GM12864 (cell line): Measurements from ENCODE around the gene CMC4.
A peak's percentile ranks its signal among the peaks of the same experiment; 100 is the strongest.

Experiments
- DNase-seq: peaks from one replicate; pipeline ENCODE4 v3.0.0-alpha.2; 2011; ENCODE audit warnings: low read depth
- H3K4me3 ChIP-seq: 2 replicates; pipeline ENCODE4 v1.5.1; 2011; ENCODE audit warnings: mild to moderate bottlenecking, low read depth, low read length, control low read depth
- CTCF ChIP-seq: IDR thresholded peaks from 2 replicates; pipeline ENCODE4 v1.5.1; 2011; ENCODE audit warnings: low read depth, mild to moderate bottlenecking, moderate library complexity, low read length, control low read depth, inconsistent platforms; ENCODE audit errors: missing control alignments

CMC4 gene

GRCh38 chrX:155094468-155095061 is 23.6 kb upstream of the CMC4 start:
- peak; percentile 45 for TF ChIP-seq CTCF
- no peak for DNase-seq
- no peak overlapping the region for H3K4me3 ChIP-seq

GRCh38 chrX:155086961-155087735 is 16.2 kb upstream of the CMC4 start:
- H3K4me3 ChIP-seq, result no peak overlapping the region
- DNase-seq, result no peak
- no peak for TF ChIP-seq CTCF

- H3K4me3 ChIP-seq, result no peak overlapping the region
- TF ChIP-seq CTCF, result peak; percentile 54
- no peak for DNase-seq
Observed at GRCh38 chrX:155086202-155086840, 15.4 kb upstream of the CMC4 start.

- TF ChIP-seq CTCF, result no peak
- DNase-seq, result no peak
- peak overlapping the region; percentile 72 for H3K4me3 ChIP-seq
Observed at GRCh38 chrX:155071694-155072280, 851 bp upstream of the CMC4 start.

- TF ChIP-seq CTCF, result no peak
- H3K4me3 ChIP-seq, result peak overlapping the region; percentile 59
- DNase-seq, result no peak
Observed at GRCh38 chrX:155070663-155070974, 317 bp downstream of the CMC4 start.

- no peak for TF ChIP-seq CTCF
- H3K4me3 ChIP-seq, result peak overlapping the region; percentile 59
- DNase-seq, result no peak
Observed at GRCh38 chrX:155070038-155070437, 898 bp downstream of the CMC4 start.
